DMS153 treated with DMSO at 0.1 percent for 48 hours (cell line): Measurements from ENCODE around the gene PTPRN2.

Experiments
- DNase-seq: peaks from one replicate; lab custom pipeline; 2025; ENCODE audit not compliant: unreplicated experiment; lab: John Stamatoyannopoulos, UW

Gene PTPRN2

DNA sequence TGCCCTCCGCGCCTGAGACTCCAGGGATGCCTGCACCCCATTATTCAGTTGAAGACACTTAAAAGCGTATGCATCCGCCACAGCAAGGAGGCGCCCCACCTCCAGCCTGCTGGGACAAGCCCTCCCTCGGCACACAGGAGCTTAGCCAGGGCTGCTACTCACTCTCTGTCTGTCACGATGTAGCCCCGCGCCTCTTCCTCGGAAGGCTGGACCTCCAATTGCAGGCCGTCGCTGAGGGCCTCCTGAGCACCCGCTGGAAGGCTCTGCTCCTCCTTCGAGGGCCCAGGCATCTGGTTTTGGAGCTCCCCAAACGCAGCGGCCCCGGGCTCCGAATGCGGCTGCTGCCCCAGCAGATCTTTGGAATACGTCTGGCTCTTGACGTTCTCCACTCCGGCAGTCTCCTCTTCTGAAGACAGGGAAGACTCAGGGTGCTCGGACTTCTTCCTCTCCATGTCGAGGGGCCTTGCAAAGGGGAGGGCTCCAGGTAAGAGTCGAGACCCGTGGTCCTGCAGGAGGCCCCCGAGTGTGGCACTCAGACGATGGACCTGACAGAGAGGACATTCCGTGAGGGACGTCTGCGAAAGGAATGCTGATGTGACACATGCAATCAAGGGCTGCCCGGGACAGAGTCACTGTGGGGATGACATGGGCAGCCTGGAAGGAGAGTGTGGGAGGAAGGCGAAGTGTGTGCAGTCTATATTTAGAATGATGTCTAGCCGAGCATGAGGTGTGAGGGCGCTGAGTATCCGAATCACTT lies 453.9 kb downstream of the PTPRN2 start:
- DNase-seq, result no peak

DNA sequence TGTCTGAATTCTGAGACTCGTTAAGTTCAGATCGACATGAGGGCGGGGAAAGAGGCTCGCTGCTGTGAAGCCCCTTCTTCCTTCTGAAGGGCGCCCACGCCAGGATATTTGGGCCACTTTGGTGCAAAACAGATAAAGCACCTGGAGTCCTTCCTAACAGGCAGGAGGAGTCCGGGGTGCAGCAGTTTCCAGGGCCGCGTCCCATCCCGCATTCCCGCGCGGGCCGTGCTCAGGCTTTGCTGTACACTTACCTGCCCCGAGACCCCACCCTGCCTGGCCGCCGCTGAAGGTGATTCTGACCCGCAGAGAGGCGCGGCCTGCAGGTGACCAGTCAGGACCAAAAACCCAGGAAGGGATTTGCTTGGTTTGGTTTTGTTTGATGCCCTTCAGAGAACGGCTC lies 454.6 kb downstream of the PTPRN2 start:
- no peak for DNase-seq

DNA sequence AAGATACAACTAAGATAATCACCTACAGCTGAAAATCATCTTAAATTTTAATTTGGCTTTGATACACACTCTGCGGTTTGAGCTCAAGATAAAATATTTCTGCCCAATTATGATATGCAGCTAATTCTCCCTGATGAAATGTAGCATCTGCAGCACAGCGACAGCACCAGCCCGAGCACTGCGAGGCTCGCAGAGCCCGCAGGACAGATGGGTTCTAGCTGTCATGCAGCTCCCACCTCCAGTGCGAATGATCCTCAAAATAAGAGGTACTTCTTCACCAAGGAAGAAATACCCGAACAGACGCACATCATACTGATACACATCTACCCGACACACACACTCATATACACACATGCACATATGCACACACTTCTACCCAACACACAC lies 457.6 kb downstream of the PTPRN2 start:
- no peak for DNase-seq

DNA sequence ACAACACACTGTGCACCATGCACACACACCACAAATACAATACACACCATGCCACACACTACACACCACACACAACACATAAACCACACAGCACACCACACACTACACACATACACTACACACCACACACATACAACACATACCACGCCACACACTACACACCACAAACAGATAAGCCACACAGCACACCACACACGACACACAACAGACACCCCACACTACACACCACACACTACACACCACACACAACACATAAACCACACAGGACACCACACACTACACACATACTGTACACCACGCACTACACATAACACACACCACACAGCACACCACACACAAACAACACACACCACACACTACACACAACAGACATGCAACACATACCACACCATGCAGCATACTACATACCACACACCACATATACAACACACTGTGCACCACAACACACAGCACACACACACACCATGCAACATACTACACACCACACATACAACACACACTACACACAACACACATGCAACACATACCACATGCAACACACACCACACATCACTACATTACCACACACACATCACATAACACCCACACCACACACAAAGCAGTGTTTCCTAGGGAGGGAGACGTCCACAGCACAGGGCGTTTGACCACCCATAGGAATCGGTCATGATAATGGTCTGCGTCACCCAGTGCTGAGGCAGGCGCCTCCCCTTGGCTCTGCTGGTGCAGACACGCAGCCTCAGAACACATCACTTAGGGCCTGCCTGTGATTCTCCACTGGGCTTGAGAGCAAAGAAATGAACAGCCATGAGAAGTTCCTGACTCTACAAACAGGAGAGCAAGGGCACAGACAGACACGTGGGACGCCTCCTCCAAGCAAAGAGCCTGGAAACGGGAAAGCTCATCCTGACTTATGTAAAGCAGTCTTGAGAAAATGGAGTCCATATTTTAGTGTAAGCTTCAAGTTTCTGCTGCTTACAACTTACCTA lies 458.3 kb downstream of the PTPRN2 start:
- DNase-seq, result no peak

DNA sequence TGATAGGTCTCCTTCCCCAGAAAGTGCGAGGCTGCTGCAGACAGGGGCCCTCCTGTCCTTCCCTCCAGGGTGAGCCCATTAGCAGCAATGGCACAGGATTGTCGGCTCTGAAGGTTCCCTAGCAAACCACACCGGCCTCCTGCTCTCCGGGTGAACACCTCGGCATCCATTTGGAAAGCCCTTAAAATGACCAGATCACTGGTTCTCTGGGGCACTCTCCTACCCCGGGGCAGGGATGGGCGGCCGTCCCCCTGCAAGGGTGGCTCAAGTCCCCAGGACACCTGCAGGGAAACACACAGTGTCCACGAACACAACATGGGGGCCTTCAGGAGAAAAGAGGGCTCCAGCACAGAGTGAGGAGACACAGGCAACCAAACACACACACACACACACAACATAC lies 459.1 kb downstream of the PTPRN2 start:
- no peak for DNase-seq

DNA sequence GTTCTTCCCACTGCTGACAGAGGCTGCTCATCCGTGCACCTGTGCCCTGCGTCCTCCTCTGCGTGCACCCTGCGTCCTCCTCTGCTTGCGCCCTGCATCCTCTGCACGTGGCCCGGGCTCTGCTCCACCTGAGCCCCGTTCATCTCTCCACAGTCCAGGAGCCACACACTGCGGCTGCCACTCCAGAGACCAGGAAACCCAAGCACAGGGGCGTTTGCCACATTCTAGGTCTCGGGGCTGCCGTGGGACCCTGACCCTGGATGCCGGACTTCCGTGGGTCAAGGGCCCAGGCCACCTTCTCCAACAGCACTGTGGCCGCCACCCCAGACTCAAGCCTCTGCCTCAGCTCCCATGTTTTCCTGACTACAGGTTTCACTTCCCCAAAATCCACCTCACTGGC lies 460.4 kb downstream of the PTPRN2 start:
- no peak for DNase-seq

DNA sequence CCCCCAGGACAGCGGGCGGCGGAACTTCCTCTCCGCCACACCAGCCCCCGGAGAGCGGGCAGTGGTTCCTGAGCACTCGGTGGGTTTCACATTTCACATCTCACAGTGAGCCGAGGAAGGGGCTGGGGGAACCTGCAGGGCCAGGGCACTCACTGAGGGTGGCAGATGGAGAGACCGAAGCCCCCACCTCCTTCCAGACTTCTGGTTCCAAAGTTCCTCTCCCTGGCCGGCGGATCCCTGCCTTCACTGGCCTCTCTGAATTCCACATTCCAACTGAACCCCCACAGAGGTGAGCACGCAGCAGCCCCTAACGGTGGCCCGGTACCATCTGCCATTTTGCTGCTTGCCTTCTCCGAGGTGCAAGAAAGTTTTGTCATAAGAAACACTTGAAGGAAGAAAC lies 461.0 kb downstream of the PTPRN2 start:
- DNase-seq, result no peak

DNA sequence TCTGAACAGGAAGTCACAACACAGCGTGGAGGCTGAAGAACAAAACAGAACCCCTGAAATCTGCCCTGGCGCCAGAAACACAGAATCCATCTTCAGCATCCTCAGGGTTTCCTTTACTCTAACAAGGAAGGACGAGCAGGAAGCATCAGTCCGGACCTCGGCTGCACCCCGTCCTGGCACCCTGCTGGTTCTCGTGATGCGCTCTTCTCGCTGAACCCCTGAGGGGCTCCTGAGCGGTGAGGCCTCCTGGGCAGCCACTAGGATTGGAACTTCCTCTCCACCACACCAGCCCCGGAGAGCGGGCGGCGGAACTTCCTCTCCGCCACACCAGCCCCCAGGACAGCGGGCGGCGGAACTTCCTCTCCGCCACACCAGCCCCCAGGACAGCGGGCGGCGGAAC lies 461.9 kb downstream of the PTPRN2 start:
- no peak for DNase-seq

DNA sequence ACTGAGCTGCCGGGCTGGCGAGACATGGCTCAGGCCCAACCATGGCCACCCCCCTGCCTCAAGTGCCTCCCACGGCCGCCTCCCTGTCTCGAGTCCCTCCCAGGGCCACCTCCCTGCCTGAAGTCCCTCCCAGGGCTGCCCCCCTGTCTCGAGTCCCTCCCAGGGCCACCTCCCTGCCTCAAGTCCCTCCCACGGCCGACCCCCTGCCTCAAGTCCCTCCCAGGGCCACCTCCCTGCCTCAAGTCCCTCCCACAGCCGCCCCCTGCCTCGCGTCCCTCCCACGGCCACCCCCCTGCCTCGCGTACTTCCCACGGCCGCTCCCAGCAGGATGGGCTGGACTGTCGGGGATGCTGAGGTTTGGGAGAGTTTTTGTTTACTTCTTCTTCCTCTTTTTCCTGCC lies 462.5 kb downstream of the PTPRN2 start:
- DNase-seq, result no peak

DNA sequence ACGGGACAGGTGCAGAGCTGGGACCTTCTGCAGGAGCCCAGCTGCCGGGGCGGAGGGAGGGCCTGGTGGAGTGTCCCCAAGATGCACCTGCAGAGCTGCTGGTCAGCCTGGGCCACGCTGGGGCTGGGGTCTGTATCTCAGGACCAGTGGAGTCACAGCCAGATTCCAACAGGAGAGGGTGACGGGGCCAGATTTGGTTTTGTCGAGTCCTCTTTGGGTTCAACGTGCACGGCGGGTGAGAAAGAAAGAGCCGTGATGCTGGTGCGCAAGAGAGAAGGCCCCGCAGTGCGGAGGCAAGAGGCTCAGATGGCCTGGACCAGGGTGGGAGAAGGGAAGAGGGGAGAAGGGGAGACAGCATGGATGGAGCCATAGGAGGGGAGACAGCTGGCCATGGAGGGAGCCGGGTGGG lies 462.9 kb downstream of the PTPRN2 start:
- DNase-seq, result no peak

DNA sequence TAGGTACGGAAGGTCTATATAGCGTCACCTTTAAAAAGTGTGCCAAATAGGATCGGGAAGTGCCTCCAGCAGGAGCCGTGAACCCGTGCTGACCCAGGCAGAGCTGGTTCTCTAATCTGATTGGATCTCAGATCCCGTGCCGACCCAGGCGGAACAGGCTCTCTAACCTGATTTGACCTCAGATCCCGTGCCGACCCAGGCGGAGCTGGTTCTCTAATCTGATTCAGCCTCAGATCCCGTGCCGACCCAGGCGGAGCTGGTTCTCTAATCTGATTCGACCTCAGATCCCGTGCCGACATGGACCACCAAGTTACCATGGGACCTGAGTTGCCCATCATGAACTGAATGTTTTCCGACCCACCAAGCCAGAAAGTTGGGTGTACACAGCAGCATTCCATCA lies 463.9 kb downstream of the PTPRN2 start:
- no peak for DNase-seq

DNA sequence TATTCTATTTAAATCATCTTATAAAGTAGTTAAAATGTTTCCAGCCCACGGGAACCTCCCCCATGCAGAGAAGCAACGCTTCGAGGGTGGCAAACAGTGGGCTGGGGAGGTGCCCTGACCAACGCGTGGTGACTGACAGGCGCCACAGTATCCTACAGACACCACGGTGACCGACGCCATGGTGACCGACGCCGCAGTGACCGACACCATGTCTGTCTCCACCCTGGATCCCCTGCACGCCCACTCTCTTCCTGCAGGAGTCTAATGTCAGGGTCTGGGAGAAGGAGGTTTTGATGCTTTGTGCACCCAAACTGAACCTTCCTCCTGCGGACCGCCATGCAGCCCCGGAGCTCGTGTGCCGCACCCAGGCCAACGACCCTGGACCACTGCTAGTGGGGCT lies 464.4 kb downstream of the PTPRN2 start:
- DNase-seq, result no peak

DNA sequence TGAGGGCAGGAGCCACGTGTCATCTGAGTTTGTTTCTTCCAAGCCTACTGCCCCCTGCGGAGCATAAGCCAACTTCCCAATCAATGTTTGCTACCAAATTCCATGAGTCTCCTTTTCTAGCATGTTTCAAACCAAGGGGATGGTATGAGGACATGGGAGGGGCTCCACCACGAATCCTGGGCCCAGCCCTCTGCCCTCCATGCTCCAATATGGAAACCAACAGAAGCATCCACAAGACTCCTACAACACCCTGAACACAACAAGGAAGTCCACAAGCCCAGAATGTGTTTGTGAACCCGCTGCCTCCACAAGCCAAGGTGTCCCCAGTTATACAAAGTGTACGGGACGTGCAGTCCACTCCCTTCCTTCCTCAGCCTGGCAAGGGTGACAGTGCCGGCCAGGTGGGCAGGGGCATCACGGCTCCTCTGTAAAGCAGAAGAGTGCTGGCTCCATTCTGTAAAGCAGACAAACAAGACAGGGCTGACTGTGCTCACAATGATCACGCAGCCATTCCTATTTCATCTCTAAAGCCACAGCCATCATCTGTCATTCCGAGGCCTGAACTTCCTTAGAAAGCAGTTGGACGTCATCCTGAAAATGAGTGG lies 466.1 kb downstream of the PTPRN2 start:
- no peak for DNase-seq

DNA sequence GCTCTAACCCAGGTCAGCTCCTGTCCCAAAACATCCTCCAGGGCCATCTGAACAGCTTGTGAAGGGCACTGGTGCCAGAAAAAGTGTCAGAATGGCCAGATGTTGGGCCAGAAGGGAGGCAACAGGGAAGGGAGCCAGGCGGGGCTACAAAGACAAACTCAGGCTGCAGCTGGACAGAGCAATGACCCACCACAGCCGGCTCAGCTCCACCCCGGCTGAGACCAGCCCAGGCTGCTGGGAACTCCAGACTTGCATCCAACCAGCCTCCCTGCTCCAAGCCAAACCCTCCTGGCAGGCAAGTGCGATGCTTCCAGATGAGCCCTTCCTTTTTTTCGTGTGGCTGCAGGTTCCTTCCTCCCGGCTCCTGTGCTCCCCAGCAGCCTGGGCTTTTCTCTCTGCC lies 466.9 kb downstream of the PTPRN2 start:
- no peak for DNase-seq

DNA sequence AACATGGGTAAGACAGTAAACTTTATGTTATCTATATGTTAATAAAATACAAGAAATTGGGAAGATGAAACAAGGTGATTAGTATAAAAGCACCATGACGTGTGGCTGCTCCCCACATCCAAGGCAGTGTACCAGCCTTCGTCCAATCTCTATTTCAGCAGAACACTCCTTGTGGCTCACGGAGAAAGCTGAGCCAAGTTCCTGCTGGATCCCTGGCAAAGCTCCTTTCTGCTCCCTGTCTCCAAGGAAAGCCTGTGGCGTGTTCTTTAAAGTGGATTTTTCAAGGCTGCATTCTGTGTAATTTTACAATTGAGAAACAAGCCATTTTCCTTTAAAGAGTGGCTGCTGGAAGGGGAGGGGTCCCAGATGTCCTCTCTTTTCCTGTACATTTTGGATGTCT lies 467.3 kb downstream of the PTPRN2 start:
- no peak for DNase-seq

DNA sequence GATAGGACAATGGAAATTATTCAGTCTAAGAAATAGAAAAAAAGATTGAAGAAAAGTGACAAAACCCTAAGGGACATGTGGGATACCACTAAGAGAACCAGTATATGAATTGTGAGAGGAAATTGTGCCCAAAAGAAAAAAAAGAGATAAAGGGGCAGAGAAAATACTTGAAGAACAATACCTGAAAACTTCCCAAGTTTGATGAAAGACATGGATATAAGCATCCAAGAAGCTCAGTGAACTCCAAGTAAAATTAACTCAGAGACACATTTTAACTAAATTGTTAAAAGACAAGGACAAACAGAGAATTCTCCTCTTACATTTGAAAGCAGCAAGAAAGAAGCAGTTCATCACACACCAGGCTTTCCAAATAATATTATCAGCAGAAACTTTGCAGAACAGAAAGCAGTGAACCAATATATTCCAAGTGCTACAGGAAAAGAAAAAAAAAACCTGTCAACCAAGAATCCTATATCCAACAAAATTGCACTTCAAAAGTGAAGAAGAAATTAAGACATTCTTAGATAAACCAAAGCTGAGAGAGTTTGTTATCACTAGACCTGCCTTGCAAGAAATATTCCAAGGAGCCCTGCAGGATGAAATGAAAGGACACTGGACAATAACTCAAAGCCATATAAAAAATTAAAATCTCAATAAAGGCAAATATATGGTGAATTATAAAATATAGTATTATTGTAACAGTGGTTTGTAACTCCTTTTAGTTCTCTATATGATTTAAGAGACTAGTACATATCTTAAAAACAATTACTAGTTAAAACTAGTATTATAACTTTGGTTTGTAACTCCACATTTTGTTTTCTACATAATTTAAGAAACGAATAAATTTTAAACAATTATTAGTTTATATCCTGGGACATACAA lies 470.0 kb downstream of the PTPRN2 start:
- DNase-seq, result no peak

DNA sequence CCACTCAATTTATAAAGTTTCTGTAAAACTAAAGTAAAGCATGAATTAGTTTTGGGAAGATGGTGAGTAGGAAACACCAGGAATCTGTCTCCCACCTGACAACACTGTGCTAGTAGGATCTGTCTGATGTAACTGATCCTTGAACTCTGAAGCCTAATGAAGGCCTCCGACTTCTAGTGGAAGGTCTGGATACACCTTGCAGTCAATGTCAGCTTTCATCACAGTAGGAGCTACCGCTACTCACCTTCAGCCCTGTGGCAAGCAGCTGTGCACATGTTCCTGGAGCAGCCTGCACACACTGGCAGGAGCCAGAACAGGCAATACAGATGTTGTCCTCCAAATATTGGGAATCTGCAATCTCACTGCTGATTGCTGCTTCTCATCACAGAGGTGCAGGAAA lies 471.4 kb downstream of the PTPRN2 start:
- no peak for DNase-seq

DNA sequence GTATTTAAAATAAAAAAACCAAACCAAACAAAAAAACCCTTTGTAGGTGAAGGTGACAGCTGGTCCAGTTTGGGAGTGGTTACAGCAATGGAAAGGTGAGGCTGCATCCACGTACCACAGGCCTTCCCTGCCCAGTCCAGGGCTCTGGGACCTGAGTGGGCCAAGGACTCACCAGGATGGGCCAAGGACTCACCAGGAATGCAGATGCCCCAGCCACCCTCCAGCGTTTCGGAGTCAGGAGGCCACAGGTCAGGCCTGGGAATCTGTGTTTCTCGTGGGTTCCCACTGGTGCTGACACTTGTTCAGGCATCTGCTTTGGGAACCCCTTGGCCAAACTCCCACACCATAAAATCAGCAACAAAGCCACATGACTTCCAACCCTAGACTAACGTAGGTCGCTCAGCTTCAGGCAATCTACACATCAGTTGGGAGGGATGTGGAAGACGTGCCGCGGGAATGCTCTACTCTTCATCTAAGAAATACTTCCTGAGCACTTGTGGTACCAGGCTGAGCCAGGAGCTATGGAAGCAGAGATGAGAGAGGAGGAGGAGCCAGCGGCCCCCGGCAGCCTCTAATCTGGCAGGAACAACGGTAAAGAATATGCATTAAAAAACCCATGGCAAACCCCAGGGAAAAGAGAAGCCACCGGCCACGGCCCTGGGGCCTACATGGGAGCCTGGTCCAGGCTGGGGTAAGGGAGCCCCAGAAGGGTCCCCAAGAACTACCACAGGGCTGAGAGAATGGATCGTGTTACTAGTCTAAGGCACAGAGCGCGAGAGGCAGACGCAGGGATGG lies 473.4 kb downstream of the PTPRN2 start:
- DNase-seq, result no peak

DNA sequence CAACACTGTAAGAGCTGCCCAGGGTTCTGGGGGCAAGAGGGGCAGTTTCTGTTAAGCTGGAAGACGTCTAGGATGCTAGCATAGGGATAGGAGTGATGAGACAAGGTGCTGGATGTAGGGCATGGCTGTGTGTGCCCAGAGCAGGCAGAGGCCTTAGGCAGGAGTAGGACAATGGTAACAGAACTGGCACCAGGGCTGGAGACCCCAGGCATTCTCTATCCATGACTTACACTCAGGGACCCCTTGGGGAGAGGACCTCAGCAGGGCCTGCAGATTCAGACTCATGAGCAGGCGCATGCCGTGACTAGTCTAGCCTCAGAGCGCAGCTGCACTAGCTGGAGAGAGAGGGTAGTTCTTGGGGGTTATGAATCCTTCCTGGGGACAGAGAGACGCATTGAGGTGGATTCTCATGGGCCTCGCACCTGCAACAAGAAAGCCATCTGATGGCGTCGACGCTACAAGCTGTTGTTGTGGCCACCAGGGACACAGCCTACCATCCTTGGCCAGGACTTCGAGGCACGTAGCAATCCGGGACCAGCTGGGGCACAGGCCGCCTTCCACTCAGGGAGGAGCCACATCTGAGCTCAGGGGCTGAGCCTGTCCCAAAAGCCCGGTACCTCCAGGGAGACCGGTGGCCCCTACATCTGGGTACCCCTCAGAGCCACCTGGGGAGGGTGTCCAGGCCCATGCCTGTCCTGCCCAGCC lies 474.1 kb downstream of the PTPRN2 start:
- no peak for DNase-seq
